Measurements from ENCODE around the gene GNA14. TPM values are rescaled to one million over a fixed set of nuclear protein-coding genes. Genes with fewer than 3 reads are reported as not detected.

The GNA14 gene
- total RNA-seq, 6 experiments from 2014 or later: 2.3 to 4.2 (median 3.8) TPM

- Histone ChIP-seq H3K4me1 (no peaks in the 10 kb centered on the region), H3K27ac (no peak overlapping the region), H3K4me3 (no peak overlapping the region), H3K9me3 (no peaks in the 10 kb centered on the region), H3K36me3 (peaks cover 0 to 22% (median 0%) of the 10 kb centered on the region in 4 donors), H3K27me3 (no peaks in the 10 kb centered on the region)
- intact Hi-C loops (cut with DNase I): no loop called here
- TF ChIP-seq CTCF (IDR thresholded peaks at IDR 0.05): no peak
- TF ChIP-seq POLR2A (IDR thresholded peaks at IDR 0.05): no peak
- 100% methylated on average over 3 of the region's 3 CpGs for WGBS (ENCODE audit: insufficient coverage, low coverage, low lambda C conversion rate, missing lambda C conversion rate)
- ATAC-seq: no peak
- no peak for DNase-seq
These were observed 273.9 kb downstream of the GNA14 start for GRCh38 chr9:77374266-77374665.

Small RNA genes within 50 kb of the gene (small RNA-seq; reads per million reads assigned to genes)
- gene RNU6-1303P: 0 reads per million in 2 experiments

All from right lobe of liver (tissue), 6 donors.